Hepatic stellate cell (primary cell): ENCODE measurements around the gene SLC15A3.

ENCODE experiments used
- DNase-seq: peaks from one replicate; pipeline ENCODE4 v3.0.0; 2011; ENCODE audit warnings: low spot score

SLC15A3 gene

DNA sequence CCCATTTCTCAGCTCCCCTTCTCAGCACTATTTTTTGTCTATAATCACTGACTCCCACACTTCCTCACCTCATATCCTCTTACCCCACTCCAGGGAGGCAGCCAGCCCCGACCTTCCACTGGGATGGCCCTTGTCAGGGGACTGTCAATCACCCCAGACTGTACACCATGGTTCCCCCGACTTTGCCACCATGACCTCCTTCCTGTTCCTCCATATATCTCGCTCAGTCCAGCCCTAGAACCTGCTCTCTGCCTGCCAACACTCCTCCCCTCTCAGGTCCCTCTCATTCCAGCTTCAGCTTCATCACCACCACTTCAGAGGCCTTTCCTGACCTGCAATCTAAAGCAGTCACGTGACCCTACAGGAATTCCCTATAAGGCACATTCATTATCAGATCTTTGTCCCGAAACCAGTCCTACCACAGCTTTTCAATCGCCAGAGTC, 62.1 kb downstream of the SLC15A3 start:
- no peak for DNase-seq

DNA sequence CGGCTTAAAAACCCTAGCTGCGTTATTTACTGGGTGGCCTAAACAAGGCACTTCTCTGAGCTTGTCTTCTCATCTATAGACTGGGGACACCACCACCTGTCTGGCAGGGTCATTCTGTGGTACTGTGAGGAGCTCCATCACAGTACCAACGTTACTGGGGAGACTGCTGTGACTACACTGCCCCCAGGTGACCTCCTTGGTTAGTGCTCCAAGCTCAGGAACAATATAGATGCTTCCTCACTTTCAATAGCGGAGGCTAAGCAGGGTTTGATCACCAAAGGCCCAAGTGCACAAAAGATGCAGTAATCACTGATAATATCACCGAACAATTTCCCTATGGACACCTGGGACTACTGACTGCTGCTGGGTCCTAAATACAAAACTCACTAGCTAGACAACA, 64.4 kb downstream of the SLC15A3 start:
- peak; percentile 53 for DNase-seq
